H9 (cell line): Measurements from ENCODE around the gene AKT1. TPM values are rescaled to one million over a fixed set of nuclear protein-coding genes. Genes with fewer than 3 reads are reported as not detected.

Source experiments
- DNase-seq: peaks from one replicate; pipeline ENCODE4 v3.0.0-alpha.2; 2017
- H2AFZ ChIP-seq: one replicate; pipeline ENCODE4 v1.6.1; 2013; ENCODE audit warnings: mild to moderate bottlenecking, low read length, control low read depth, moderate library complexity
- H2AK5ac ChIP-seq: 2 replicates; pipeline ENCODE4 v1.6.1; 2013; ENCODE audit warnings: low read length, control low read depth, mixed read lengths; ENCODE audit not compliant: insufficient read length
- H2BK120ac ChIP-seq: one replicate; pipeline ENCODE4 v1.6.1; 2013; ENCODE audit warnings: low read depth, mild to moderate bottlenecking, low read length, control low read depth, inconsistent platforms; ENCODE audit not compliant: poor library complexity, severe bottlenecking
- H2BK12ac ChIP-seq: 2 replicates; pipeline ENCODE4 v1.6.1; 2013; ENCODE audit warnings: low read length, control low read depth, mixed read lengths, low read depth; ENCODE audit not compliant: insufficient read length
- H2BK15ac ChIP-seq: 2 replicates; pipeline ENCODE4 v1.6.1; 2013; ENCODE audit warnings: low read depth, low read length, control low read depth
- H2BK20ac ChIP-seq: one replicate; pipeline ENCODE4 v1.6.1; 2013; ENCODE audit warnings: low read depth, mild to moderate bottlenecking, low read length, control low read depth, inconsistent platforms; ENCODE audit not compliant: poor library complexity, severe bottlenecking
- H2BK5ac ChIP-seq: 2 replicates; pipeline ENCODE4 v1.6.1; 2013; ENCODE audit warnings: low read length, control low read depth, mixed read lengths; ENCODE audit not compliant: insufficient read length
- H3K14ac ChIP-seq: 2 replicates; pipeline ENCODE4 v1.6.1; 2013; ENCODE audit warnings: low read length, control low read depth; ENCODE audit not compliant: insufficient read depth
- H3K18ac ChIP-seq: 2 replicates; pipeline ENCODE4 v1.6.1; 2013; ENCODE audit warnings: low read depth, mild to moderate bottlenecking, mixed read lengths, low read length, control low read depth; ENCODE audit not compliant: insufficient read length
- H3K23ac ChIP-seq: 2 replicates; pipeline ENCODE4 v1.6.1; 2013; ENCODE audit warnings: low read length, control low read depth, mixed read lengths, low read depth; ENCODE audit not compliant: insufficient read length
- H3K23me2 ChIP-seq: 2 replicates; pipeline ENCODE4 v1.6.1; 2013; ENCODE audit warnings: low read depth, mild to moderate bottlenecking, mixed read lengths, low read length, control low read depth; ENCODE audit not compliant: insufficient read length, poor library complexity, severe bottlenecking
- H3K27ac ChIP-seq: 2 replicates; pipeline ENCODE4 v1.5.1; 2013; ENCODE audit warnings: low read length, control low read depth, mixed read lengths, low read depth; ENCODE audit not compliant: insufficient read length
- H3K27me3 ChIP-seq: 2 replicates; pipeline ENCODE4 v1.6.1; 2013; ENCODE audit warnings: low read length, control low read depth, inconsistent platforms; ENCODE audit not compliant: insufficient read depth
- H3K4ac ChIP-seq: 2 replicates; pipeline ENCODE4 v1.6.1; 2013; ENCODE audit warnings: low read depth, mild to moderate bottlenecking, control low read depth, inconsistent platforms, low read length, moderate library complexity
- H3K4me1 ChIP-seq: 2 replicates; pipeline ENCODE4 v1.6.1; 2013; ENCODE audit warnings: low read length, control low read depth, inconsistent platforms; ENCODE audit not compliant: insufficient read depth
- H3K4me2 ChIP-seq: 2 replicates; pipeline ENCODE4 v1.6.1; 2013; ENCODE audit warnings: low read length, control low read depth, mixed read lengths; ENCODE audit not compliant: insufficient read length, insufficient read depth
- H3K56ac ChIP-seq: 2 replicates; pipeline ENCODE4 v1.6.1; 2013; ENCODE audit warnings: low read depth, mild to moderate bottlenecking, mixed read lengths, low read length, control low read depth; ENCODE audit not compliant: insufficient read length
- H3K79me1 ChIP-seq: 2 replicates; pipeline ENCODE4 v1.6.1; 2013; ENCODE audit warnings: low read depth, mild to moderate bottlenecking, moderate library complexity, low read length, control low read depth, inconsistent platforms; ENCODE audit not compliant: insufficient read depth, poor library complexity, severe bottlenecking
- H3K79me2 ChIP-seq: 2 replicates; pipeline ENCODE4 v1.6.1; 2013; ENCODE audit warnings: low read length, control low read depth, inconsistent platforms; ENCODE audit not compliant: insufficient read depth
- H3K9ac ChIP-seq: 2 replicates; pipeline ENCODE4 v1.6.1; 2013; ENCODE audit warnings: low read length, control low read depth, mixed read lengths; ENCODE audit not compliant: insufficient read length; ENCODE audit errors: extremely low read depth
- H3K9me3 ChIP-seq: one replicate; pipeline ENCODE4 v1.6.1; 2013; ENCODE audit warnings: low read depth, low read length, inconsistent platforms; ENCODE audit not compliant: control insufficient read depth
- H3T11ph ChIP-seq: one replicate; pipeline ENCODE4 v1.6.1; 2013; ENCODE audit warnings: mild to moderate bottlenecking, low read length, control low read depth, inconsistent platforms
- H4K20me1 ChIP-seq: one replicate; pipeline ENCODE4 v1.6.1; 2013; ENCODE audit not compliant: control insufficient read depth, insufficient read length, insufficient read depth
- H4K5ac ChIP-seq: 2 replicates; pipeline ENCODE4 v1.6.1; 2013; ENCODE audit warnings: low read depth, mild to moderate bottlenecking, mixed read lengths, low read length, control low read depth; ENCODE audit not compliant: insufficient read length
- H4K8ac ChIP-seq: replicated peaks from 2 replicates; pipeline ENCODE4 v1.6.1; 2013; ENCODE audit warnings: low read length, control low read depth, mixed read lengths, low read depth; ENCODE audit not compliant: insufficient read length
- H4K91ac ChIP-seq: 2 replicates; pipeline ENCODE4 v1.6.1; 2013; ENCODE audit warnings: low read depth, mild to moderate bottlenecking, moderate library complexity, mixed read lengths, low read length, control low read depth; ENCODE audit not compliant: insufficient read length
- H3K27ac Mint-ChIP-seq, 3 experiments: 2 replicates in 2 of 3; 3 replicates in 1 of 3; pipeline ENCODE4 v1.8.0; 2020 to 2021; ENCODE audit warnings: mixed read lengths in 3 of 3, mild to moderate bottlenecking in 1 of 3, moderate library complexity in 1 of 3
- H3K27me3 Mint-ChIP-seq: 2 replicates; pipeline ENCODE4 v1.8.0; 2021; ENCODE audit warnings: low read depth, mild to moderate bottlenecking, moderate library complexity, mixed read lengths
- H3K36me3 Mint-ChIP-seq, 3 experiments: 2 replicates in 2 of 3; 3 replicates in 1 of 3; pipeline ENCODE4 v1.8.0; 2020 to 2021; ENCODE audit warnings: low read depth in 3 of 3, mixed read lengths in 3 of 3; ENCODE audit not compliant: insufficient read depth in 1 of 3
- H3K4me1 Mint-ChIP-seq, 2 experiments: 2 replicates each; pipeline ENCODE4 v1.8.0; 2020; ENCODE audit warnings: mixed read lengths in 2 of 2
- H3K4me3 Mint-ChIP-seq, 2 experiments: 2 replicates in 1 of 2; 3 replicates in 1 of 2; pipeline ENCODE4 v1.8.0; 2020 to 2021; ENCODE audit warnings: mild to moderate bottlenecking in 2 of 2, mixed read lengths in 2 of 2, moderate library complexity in 1 of 2
- H3K9me3 Mint-ChIP-seq, 2 experiments: 2 replicates in 1 of 2; 3 replicates in 1 of 2; pipeline ENCODE4 v1.8.0; 2020; ENCODE audit warnings: mild to moderate bottlenecking in 2 of 2, mixed read lengths in 2 of 2, moderate library complexity in 1 of 2
- CTCF ChIP-seq: fragments of 200-600 bp; sonication (generic); conservative IDR thresholded peaks from 3 replicates; pipeline ENCODE4 v1.8.0; 2021; ENCODE audit warnings: antibody characterized with exemption, mild to moderate bottlenecking
- WGBS: extraction: QIAGEN DNeasy Blood & Tissue Kit; methylation state at CpG from one replicate; pipeline ENCODE4 v1.1.7; 2013; ENCODE audit warnings: missing lambda C conversion rate, low lambda C conversion rate, mixed read lengths; ENCODE audit not compliant: insufficient read length; ENCODE audit errors: extremely low coverage; 5-methylcytosine and 5-hydroxymethylcytosine counted together
- total RNA-seq: library from RNA; stranded (reverse); gene quantifications from 2 replicates; pipeline ENCODE4 v1.2.1, GENCODE V29; 2021

Gene AKT1
- total RNA-seq, 1 experiment from 2014 or later: 101 TPM

- no peak overlapping the region for H2BK5ac ChIP-seq
- H2BK12ac ChIP-seq: no peak overlapping the region
- no peak overlapping the region for H3K4ac ChIP-seq
- H3K23ac ChIP-seq: no peak overlapping the region
- H3K4me3 Mint-ChIP-seq: peak overlapping the region in 1 of 2 experiments; percentile 60; a peak in 1 of 5 replicates
- H2BK15ac ChIP-seq: no peak overlapping the region
- no peak overlapping the region for H4K8ac ChIP-seq
- H3K27ac Mint-ChIP-seq: peak overlapping the region in 1 of 3 experiments; percentile 40; a peak in 1 of 7 replicates
- peaks cover 10 to 24% of the 10 kb centered on the region in 2 experiments for H3K4me1 Mint-ChIP-seq
- H2AFZ ChIP-seq: no peak overlapping the region
- H3K18ac ChIP-seq: no peak overlapping the region
- no peak overlapping the region for H4K5ac ChIP-seq
- no peak overlapping the region for H3T11ph ChIP-seq
- H3K9me3 ChIP-seq: no peaks in the 10 kb centered on the region
- peaks cover 8% of the 10 kb centered on the region; the same call in 1 of the 2 replicates for H3K79me2 ChIP-seq
- H3K27me3 Mint-ChIP-seq: no peaks in the 10 kb centered on the region; the same call in 1 of the 2 replicates
- no peak for TF ChIP-seq CTCF
- no peak overlapping the region for H2BK20ac ChIP-seq
- WGBS: no CpG with 5 or more reads among the region's 30 CpGs
- H3K56ac ChIP-seq: no peak overlapping the region
- no peaks in the 10 kb centered on the region; the same call in 1 of the 2 replicates for H3K4me1 ChIP-seq
- H3K9me3 Mint-ChIP-seq: no peaks in the 10 kb centered on the region
- peaks cover 3% of the 10 kb centered on the region for H3K79me1 ChIP-seq
- H4K91ac ChIP-seq: no peak overlapping the region
- H4K20me1 ChIP-seq: no peaks in the 10 kb centered on the region
- H2AK5ac ChIP-seq: no peak overlapping the region
- H3K27me3 ChIP-seq: no peaks in the 10 kb centered on the region
- DNase-seq: no peak
- no peak overlapping the region for H2BK120ac ChIP-seq
- H3K36me3 Mint-ChIP-seq: peaks cover 32 to 74% (median 66%) of the 10 kb centered on the region in 3 experiments; a peak in 6 of 7 replicates
- H3K27ac ChIP-seq: no peak overlapping the region
- H3K23me2 ChIP-seq: no peaks in the 10 kb centered on the region
- no peak overlapping the region for H3K9ac ChIP-seq
- H3K14ac ChIP-seq: no peak overlapping the region
- H3K4me2 ChIP-seq: no peak overlapping the region
These were observed 36.3 kb downstream of the AKT1 start for GRCh38 chr14:104758981-104759969.
